Activated T-helper 2 cell treated with anti-CD3 and anti-CD28 coated beads, Interferon-gamma antibody, Interleukin-2, Interleukin-4, amounts not matched to agents 10 μg/mL and 5 μg/mL and 100 μg/mL, durations not matched to agents 14 hours and 24 hours and 36 hours (primary cell): ENCODE data around the gene NET1. TPM values are rescaled to one million over a fixed set of nuclear protein-coding genes. Genes with fewer than 3 reads are reported as not detected.

Experiments
- DNase-seq: peaks from one replicate; pipeline ENCODE4 v3.0.0; 2021; ENCODE audit warnings: low spot score
- H3K27ac Mint-ChIP-seq: one replicate; pipeline ENCODE4 v1.8.0; 2021; ENCODE audit warnings: mixed read lengths
- H3K27me3 Mint-ChIP-seq: one replicate; pipeline ENCODE4 v1.8.0; 2021; ENCODE audit warnings: low read depth, mixed read lengths
- H3K36me3 Mint-ChIP-seq: one replicate; pipeline ENCODE4 v1.8.0; 2021; ENCODE audit warnings: low read depth, mixed read lengths
- H3K4me1 Mint-ChIP-seq: one replicate; pipeline ENCODE4 v1.8.0; 2021; ENCODE audit warnings: low read depth, mixed read lengths
- H3K4me3 Mint-ChIP-seq: one replicate; pipeline ENCODE4 v1.8.0; 2021; ENCODE audit warnings: low read depth, mild to moderate bottlenecking, moderate library complexity, mixed read lengths
- H3K9me3 Mint-ChIP-seq: one replicate; pipeline ENCODE4 v1.8.0; 2021; ENCODE audit warnings: mixed read lengths
- intact Hi-C: fragments of 100-400 bp; cut with micrococcal nuclease; formaldehyde crosslinking; loops from one replicate; pipeline ENCODE4 v1.15.1; 2023
- total RNA-seq: library from RNA; stranded (reverse); gene quantifications from 2 replicates; pipeline ENCODE4 v1.2.3, GENCODE V29; 2022

NET1 gene
- total RNA-seq, 1 donor from 2014 or later, result 43.3 TPM

- no peak for DNase-seq
- Mint-ChIP-seq H3K27ac (no peak overlapping the region), H3K4me3 (no peak overlapping the region), H3K36me3 (no peaks in the 10 kb centered on the region), H3K4me1 (peaks cover 4% of the 10 kb centered on the region), H3K27me3 (peaks cover 16% of the 10 kb centered on the region), H3K9me3 (no peaks in the 10 kb centered on the region)
- intact Hi-C loops, result no loop called here
Observed at GRCh38 chr10:5508161-5508604, 95.8 kb downstream of the NET1 start.

Other genes starting within 250 kb of the NET1 start
- not detected in 2 replicates for gene AKR1C8, start 227.4 kb upstream of the NET1 start, total RNA-seq
- gene AKR1C4, start 215.7 kb upstream of the NET1 start, total RNA-seq, result not detected in 2 replicates
- not detected in 2 replicates for gene UCN3, start 47.6 kb upstream of the NET1 start, total RNA-seq
- not detected in 2 replicates for gene TUBAL3, start 7.7 kb upstream of the NET1 start, total RNA-seq
- gene CALML5, start 87.0 kb downstream of the NET1 start, total RNA-seq, result not detected in 2 replicates
- gene CALML3, start 112.4 kb downstream of the NET1 start, total RNA-seq, result not detected in 2 replicates